GM04503 (cell line): ENCODE measurements around the gene TAF8.
"Not testable (repeated sequence)": the region's sequence is repeated elsewhere in the genome, so short reads cannot be mapped to it uniquely, and the experiment has no call there.

Experiments
- DNase-seq: peaks from one replicate; pipeline ENCODE4 v3.0.0-alpha.2; 2012; ENCODE audit warnings: low read depth

The TAF8 gene

DNA sequence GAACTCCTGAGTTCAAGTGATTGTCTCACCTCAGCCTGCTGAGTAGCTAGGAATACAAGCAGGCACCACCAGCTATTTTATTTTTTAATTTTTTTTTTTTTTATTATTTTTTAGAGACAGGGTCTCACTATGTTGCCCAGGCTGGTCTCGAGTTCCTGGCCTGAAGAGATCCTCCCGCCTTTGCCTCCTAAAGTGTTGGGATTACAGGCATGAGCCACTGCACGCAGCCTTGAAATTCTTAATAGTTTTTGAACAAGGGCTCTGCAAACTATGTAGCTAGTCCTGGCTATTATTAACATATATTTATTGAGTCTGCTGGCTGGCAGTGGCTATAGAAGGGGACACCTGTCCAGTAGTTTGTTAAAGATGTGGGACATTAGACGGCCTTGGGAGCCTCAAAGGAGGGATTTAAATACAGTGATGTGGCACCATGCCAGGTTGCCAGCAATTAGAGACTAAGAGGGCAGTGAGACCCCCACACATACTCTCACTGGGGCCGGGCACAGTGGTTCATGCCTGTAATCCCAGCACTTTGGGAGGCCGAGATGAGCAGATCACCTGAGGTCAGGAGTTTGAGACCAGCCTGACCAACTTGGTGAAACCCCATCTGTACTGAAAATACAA, 21.1 kb upstream of the TAF8 start:
- no peak for DNase-seq

DNA sequence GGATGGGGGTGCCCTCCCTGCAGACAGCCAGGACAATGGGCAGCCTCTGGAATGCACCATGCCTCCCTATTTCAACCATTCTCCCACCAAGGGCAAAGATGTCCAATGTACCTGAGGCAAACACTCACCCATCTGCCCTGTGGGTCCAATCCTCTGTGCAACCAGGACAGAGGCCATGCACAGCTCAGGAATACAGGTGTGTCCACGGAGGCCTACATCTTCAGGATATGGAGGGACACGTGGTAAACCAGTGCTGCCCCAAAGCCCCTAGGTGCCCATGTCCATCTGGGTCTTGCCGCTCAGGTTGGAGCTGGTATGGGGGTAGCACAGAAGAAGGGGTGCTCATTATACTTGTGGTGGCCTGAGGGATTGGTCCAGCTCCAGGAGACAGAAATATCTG, 20.4 kb upstream of the TAF8 start:
- DNase-seq = no peak

DNA sequence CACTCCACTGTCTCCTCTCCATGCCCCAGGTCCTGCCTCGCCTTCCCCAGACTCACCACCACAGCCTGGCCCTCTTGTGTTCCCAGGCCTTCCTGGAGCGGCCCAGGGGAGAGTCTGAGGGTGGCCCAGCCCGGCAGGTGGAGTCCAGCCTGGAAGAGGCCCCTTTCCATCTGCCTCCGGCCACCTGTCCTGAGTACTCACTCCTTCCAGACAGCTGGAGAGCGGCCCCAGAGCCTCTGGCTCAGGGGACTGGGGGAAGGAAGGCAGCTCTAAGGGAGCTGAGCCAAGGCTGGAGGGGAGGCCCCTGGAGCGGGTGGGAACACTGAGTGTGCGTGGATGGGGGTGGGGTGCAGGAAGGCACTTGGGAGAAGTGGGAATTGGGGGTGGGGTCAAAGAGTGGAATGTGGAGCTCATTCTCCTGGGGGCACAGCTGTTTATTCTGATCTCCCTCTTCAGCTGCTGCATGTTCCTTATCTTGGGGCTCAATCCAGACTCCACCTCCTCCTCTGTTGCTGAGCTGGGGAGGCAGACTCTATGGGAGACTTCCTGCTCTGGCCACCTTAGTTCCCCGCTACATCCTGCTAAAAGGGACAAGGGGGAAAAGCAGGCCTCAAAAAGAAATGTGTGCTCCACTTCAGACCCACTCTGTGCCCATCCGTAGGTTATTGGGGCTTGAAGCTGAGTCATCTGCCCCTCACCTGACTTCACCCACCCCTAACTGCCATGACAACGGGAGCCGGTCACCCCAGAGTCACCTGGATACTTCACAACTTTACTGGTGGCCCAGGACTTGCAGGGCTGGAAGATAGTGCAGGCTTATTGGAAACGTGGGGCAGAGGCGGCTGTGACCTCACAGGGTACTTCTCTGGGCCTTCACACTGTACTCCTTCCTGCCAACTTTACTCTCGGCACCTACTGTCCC, 19.5 kb upstream of the TAF8 start:
- DNase-seq = no peak

DNA sequence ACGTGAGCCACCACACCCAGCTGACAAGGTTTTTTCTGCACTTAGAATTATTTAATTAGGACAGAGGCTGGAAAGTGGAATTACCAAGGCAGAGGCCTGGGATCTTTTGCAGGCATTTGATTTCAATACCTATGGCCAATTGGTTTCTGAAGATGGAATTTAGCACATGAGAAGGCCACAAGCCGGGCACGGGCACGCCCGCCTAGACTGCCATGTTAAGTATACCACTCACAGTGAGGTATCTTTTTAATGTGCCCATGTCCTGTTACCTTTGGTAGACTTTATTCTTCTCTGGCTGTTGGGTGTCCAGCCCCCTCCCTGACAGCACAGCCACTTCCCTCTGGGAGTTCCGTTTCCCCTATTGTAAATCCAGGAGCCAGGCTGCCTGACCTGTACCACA, 18.0 kb upstream of the TAF8 start:
- DNase-seq = no peak

DNA sequence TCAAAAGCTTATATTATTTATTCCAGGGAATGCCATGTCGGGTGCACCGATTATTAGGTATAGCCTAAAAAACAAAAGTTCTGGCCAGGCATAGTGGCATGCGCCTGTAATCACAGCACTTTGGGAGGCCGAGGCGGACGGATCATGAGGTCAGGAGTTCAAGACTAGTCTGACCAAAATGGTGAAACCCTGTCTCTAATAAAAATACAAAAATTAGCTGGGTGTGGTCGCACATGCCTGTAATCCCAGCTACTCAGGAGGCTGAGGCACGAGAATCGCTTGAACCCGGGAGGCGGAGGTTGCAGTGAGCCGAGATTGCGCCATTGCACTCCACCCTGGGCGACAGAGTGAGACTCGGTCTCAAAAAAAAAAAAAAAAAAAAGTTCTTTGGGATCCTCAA, 12.7 kb upstream of the TAF8 start:
- not testable (repeated sequence) for DNase-seq

DNA sequence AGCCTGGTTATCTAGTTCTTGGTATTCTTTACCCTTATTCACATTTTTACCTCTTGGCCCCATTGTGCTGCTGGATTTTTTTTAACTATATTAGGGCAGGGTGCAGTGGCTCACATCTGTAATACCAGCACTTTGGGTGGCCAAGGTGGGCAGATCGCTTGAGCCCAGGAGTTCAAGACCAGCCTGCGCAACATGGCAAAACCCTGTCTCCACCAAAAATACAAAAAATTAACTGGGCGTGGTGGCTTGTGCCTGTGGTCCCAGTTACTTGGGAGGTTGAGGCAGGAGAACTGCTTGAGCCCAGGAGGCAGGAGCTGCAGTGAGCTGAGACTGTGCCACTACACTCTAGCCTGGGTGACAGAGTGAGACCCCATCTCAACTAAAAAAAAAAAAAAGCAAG, 12.2 kb upstream of the TAF8 start:
- DNase-seq = no peak

DNA sequence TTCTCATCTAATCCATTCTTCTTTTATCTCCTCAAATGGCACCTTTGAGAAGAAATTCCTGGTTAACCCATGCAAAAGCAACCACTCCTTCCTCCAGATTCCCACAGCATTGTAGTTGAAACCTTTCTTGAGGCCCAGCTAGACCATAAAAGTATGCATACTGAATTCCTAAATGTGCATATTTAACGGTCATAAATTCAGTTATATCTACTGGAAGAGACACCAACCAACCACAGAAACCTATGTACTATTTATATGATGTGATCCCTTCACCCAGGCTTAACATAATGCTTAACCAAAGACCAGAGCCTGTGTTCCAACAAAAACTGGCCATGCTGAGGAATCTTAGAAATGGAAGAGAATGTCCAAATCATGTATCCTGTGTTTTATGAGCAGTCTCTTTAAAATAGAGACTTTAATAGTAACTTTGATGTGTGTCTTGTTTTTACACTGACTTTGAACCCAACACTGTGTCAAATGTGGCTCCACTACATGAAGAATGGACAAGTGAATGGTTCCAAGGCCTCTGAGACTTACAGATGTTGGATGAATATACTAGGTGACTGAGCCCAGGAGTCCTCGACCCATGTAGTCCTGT, 11.4 kb upstream of the TAF8 start:
- peak; percentile 39 for DNase-seq

DNA sequence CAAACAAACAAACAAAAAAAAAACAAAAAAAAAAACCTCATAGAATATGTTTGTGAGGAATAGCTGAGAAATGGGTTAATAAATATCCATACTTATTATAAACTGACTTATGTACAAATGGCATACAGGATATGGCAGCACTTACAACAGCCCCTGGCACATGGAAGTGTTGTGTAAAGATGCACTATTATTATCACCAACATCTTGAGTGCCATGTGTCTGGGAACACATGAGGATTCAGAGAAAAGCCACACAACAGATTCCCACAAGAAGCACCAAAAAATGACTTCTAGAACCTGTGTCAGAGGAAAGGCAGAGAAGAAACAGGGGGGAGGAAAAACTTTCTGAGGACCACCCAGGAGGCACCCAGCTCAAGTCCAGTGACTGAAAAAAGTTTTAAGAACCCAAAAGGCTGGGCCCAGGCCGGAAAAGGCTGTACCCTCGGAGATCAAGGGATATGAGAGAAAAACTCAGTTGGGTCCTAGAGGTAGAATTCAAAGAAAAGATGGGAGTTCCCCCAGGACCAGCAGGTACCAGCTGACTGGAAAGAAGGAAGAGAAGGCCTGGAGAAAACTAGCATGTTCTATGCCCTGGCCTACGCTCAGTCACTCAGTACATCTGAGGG, 9.4 kb upstream of the TAF8 start:
- DNase-seq = no peak

DNA sequence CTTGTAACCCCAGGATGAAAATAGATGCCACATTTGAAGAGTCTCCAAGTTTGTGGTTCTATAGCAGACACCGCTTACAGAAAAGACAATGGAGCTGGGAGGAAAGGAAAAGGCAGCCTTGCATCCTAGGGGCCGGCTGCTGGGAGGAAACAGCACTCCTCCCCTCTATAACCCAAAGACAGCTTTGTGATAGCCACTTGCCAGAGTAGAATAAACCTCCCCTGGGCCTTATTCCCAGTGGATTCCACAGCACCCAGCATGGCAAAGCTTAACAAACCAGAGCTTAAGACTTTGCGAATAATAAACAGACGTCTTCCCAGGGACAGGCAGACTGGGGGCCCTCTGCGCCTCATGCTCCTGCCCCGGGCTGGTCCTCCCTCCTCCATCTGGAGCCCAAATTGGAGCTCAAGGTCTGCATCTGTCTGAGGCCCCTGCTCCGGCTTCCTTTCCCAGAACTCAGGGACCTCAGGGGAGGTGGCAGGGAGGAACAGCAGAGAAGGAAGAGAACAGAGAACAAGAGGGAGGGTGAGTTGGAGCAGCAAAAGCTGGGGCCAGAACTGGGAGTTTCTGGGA, 8.8 kb upstream of the TAF8 start:
- no peak for DNase-seq

DNA sequence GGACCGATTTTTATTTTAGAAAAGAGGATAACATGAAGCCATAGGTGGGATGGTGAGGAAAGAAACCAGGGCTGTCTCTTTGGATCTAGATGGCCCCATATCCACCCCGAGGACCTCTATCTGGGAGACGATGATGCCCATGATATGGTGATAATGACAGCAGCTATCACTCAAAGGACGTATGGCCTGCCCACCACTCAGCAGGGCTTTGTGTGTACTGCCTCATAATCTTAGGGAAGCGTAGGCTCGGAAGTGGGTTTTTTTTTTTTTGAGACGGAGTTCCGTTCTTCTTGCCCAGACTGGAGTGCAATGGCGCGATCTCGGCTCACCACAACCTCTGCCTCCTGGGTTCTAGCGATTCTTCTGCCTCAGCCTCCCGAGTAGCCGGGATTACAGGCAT, 8.2 kb upstream of the TAF8 start:
- no peak for DNase-seq

DNA sequence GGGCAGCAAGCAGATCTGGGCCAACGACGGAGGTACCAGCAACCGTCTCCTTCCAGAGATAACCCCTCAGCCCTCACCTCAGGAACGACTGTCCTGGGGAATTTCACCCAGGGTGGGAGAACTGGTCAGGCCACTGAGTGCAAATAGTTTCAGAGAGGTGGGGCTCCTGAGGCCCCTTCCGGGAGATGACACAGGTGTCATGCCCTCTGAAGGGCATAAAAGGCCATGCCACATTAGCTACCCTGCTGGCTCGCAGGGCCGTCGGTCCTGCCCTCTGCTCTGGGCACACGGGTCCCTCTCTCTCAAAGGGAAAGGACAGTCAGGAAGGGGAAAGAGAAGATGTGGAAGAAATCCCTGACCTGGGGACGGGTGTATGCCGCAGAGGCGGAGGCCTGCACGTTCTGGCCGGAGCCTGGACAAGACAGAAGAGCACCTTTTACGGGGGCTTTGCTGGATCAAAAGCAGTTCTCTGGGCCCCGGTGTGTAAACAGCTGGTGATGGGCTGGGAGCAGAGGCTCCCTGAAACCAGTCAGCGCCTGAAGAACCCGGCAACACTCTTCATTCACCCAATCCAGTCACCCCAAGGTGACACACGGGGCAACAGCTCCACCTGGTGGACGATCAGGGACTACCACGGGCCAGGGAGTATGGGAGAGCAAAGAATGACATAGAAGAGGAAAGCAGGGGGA, 6.4 kb upstream of the TAF8 start:
- DNase-seq = peak; percentile 26

DNA sequence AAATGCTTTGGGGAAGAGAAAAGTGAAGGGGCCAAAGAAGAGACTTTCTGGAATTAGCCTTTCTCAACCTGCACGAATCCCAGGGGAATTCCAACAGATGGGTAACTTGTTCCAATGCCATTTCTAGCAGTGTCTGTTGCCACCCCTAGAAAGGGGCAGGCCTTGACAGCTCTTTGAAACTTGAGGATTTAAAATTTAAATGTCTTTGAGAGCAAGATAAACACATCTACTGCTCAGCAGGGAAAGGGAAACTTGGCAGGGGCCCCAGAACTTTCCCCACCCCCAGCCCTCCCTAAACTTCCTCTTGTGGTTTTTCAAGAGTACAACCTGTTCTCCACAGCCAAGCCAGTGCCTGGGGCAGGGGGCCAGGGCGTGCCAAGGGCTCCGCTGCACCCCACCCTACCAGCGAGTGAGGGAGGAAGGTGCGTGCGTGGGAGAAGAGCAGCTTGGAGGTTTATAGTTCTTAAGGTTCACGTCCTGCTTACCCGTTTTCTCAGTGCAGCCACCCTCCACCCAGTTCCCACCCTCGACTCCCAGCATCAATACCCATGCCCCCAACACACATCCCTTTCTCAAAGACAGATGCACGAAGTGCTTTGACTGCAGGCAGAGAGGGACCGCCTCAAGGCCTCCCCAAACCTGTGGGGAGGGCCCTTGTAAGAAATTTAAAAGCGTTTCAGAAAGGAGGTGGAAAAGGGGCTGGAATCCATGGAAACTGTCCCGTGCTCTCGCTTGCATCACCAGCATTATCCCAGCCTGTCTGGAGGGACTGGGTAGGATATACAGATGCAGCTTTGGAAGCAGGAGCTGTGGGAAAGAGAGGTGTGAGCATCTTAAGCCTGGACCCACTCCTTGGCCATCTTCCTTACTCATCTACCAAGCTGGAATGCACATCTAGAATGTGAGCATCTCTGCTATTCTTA, 4.5 kb upstream of the TAF8 start:
- no peak for DNase-seq

DNA sequence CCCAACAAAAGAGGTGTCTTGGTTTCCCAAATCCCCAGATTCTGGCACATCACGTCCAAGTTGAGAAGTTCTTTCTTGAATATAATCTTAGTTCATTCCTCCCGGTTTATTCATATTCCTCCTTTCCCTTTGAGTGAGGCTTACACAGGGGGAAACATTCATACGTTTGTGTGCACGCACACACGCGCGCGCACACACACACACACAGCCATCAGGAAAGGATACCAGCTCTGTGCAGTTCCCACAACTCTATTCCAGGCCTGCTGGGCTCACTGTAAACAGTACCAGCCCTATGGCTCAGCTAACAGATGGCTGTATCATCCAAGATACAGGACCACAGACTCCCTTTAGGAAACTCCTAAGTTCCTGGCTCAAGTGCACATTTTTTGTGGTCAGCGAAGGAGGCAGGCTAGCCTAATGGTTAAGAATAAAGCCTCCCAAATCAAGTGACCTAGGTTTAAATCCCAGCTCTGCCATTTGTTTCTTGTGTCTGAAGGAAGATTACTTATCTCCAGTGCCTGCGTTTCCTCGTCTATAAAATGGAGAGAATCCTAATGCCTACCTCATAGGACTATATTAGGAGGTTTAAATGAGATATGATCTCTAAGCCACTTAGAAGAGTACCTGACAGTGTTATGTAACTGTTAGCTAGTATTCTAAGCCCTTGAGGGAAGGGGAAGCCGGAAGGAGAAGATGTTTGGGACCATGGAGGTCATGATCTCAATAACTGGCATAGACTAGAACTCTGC, 3.7 kb upstream of the TAF8 start:
- no peak for DNase-seq

DNA sequence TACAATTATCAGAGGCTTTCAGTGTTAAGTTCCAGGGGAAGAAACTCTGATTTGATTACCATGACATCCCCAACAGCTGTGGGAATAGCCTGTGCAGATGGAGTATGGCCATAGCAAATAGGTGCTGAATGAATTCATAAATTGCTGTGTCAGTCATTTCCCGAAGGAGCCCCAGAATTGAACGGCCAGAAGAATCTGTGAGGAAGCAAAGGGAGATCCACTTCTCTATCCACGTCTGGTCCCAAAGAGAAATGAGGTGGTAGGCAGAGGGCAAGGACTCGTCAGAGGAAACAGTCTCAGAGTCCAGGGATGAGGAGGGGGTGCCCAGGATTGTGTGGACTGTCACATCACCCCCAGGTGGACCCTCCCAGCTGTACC, 3.1 kb upstream of the TAF8 start:
- no peak for DNase-seq

DNA sequence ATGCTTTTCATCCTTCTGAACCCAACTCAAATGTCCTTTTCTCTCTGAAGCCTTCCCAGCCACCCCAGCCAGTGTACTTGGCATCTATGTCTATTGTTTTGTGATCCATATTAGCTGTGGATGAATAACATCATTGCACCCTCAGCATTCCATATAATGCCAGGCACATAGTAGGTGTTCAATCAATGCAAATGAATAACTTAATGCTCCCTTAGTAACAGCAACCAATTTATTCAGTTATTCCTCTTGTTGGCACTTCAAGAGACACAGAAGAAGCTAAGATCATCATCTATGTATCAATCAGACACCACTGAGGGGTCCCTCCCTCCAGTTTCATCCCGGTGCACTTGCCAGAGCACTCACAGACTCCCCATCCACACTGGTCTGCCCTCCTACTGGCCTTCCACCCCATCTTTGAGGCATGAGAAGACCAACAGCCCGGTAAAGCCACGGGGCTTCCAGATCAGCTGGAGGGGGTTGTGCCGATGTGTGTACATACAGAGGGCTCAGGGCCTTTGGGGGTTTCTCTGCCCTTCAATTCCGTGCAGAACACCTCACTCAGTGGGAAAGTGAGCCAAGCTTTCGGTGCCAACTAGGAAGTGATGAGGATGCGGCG, 2.4 kb upstream of the TAF8 start:
- no peak for DNase-seq

DNA sequence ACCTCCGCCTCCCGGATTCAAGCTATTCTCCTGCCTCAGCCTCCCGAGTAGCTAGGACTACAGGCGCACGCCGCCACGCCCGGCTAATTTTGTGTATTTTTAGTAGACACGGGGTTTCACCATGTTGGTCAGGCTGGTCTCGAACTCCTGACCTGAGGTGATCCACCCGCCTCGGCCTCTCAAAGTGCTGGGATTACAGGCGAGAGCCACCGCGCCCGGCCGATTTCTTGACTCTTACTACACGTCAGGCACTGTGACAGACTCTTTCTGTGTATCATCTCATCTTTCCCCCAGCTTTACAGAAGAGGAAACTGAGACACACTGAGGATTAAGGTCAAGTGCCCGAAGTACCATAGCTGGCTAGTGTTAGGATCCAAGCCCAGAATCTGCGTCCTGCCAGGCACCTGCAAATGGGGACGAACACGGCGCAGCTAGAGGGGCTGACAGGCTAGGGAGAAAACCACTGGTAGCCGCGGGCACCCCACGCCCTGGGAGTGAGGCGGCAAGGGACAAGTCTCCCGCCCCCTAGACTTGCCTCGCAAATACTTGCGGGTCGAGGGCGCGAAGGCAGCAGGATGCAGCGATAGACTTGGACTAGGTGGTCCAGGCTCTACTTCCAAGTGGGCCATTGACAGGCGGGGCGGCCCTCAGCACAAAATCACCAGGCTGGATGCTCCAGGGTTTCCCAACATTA, 1.1 kb upstream of the TAF8 start:
- DNase-seq = no peak

DNA sequence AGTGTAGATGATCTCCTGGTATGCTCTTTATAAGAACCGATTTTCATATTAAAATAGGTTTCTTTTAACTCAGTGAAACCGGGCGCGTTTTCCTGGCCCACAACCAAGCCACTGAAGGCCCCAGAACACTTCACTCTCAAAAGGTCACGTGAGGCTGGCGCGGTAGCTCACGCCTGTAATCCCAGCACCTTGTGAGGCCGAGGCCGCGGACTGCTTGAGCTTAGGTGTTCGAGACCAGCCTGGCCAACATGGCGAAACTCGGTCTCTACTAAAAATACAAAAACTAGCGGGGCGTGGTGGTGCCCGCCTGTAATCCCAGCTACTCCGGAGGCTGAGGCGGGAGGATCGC, 402 bp upstream of the TAF8 start:
- no peak for DNase-seq

DNA sequence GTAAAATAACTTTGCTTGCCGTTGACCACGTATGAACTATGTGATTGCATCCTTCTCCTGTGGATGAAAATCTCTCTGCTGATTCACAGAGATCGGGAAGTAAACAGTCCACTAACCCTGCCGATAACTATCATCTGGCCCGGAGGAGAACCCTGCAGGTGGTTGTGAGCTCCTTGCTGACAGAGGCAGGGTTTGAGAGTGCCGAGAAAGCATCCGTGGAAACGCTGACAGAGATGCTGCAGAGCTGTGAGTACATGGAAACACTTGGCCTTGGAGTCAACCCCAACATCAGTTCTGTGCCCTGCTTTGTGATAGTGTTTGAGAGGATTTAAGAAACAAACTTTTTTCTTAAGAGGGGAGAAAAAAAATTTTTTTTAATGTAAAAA, 937 bp downstream of the TAF8 start:
- DNase-seq = no peak

DNA sequence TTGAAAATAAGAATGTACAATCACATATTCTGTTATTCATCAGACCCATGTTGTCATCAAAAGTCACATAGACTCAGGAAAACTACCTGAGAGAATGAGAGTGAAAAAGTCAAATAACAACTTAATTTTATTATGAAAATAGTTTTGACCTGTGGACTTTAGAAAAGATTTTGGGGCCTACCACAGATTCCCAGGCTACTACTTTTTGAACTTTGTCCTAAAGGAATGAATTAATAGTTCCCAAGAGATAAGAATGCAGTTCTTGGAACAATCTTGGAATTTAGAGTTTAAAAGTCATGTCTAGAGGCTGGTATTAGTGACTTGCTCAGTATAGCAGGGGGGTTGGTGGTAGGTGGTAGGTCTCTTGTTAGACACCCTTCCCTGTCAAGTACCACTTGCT, 3.3 kb downstream of the TAF8 start:
- no peak for DNase-seq
